Neural progenitor cell (in vitro differentiated cells): ENCODE measurements around the gene TNNI3.

ENCODE experiments used
- EZH2 ChIP-seq: fragments of 200-600 bp; sonication (generic); IDR thresholded peaks from 2 replicates; pipeline ENCODE4 v1.6.1; 2017; ENCODE audit warnings: antibody characterized with exemption, mild to moderate bottlenecking, moderate library complexity
- EZH2phosphoT487 ChIP-seq: fragments of 200-600 bp; sonication (generic); IDR thresholded peaks from 2 replicates; pipeline ENCODE4 v1.6.1; 2017; ENCODE audit warnings: antibody characterized with exemption
- TF ChIP-seq, protein P1 (sequence below): fragments of 200-600 bp; sonication (generic); IDR thresholded peaks from 2 replicates; pipeline ENCODE4 v1.5.1; 2017; ENCODE audit warnings: antibody characterized with exemption, mild to moderate bottlenecking

DNA sequence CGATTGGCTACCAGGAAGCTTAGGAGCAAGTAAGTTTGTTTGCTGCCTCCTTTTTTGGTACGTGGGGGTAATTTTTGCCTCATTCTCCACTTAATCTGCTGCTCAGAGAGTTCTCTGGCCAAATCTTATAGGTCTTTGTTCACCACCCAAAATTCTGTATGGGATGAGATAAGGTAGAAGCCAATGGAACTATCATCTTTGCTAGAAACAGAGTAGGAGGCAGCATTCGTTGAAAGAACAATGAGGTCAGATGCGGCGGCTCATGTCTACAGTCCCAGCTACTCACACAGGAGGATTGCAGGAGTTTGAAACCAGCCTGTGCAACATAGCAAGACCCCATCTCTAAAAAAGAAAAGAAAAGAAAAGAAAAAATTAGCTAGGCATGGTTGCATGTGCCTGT is 13.9 kb upstream of the TNNI3 start:
- TF ChIP-seq, protein P1, sequence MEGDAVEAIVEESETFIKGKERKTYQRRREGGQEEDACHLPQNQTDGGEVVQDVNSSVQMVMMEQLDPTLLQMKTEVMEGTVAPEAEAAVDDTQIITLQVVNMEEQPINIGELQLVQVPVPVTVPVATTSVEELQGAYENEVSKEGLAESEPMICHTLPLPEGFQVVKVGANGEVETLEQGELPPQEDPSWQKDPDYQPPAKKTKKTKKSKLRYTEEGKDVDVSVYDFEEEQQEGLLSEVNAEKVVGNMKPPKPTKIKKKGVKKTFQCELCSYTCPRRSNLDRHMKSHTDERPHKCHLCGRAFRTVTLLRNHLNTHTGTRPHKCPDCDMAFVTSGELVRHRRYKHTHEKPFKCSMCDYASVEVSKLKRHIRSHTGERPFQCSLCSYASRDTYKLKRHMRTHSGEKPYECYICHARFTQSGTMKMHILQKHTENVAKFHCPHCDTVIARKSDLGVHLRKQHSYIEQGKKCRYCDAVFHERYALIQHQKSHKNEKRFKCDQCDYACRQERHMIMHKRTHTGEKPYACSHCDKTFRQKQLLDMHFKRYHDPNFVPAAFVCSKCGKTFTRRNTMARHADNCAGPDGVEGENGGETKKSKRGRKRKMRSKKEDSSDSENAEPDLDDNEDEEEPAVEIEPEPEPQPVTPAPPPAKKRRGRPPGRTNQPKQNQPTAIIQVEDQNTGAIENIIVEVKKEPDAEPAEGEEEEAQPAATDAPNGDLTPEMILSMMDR, result no peak
- no peak for TF ChIP-seq EZH2
- no peak for TF ChIP-seq EZH2phosphoT487
